ENCODE data around the gene MCRIP2. TPM values are rescaled to one million over a fixed set of nuclear protein-coding genes. Genes with fewer than 3 reads are reported as not detected.

Gene MCRIP2
- total RNA-seq, 1 donor: 13.3 TPM

GRCh38 chr16:675884-676564 lies 34.4 kb downstream of the MCRIP2 start:
- no peak for DNase-seq (ENCODE audit: low read depth)
- peak overlapping the region; percentile 48 for H3K4me3 ChIP-seq (ENCODE audit: low read depth, low read length)
- no peak for TF ChIP-seq CTCF (IDR thresholded peaks at IDR 0.05; ENCODE audit: insufficient read depth, low read length)

- H3K4me3 ChIP-seq (ENCODE audit: low read depth, low read length): no peak overlapping the region
- no peak for TF ChIP-seq CTCF (IDR thresholded peaks at IDR 0.05; ENCODE audit: insufficient read depth, low read length)
- DNase-seq (ENCODE audit: low read depth): no peak
These were observed 34.9 kb downstream of the MCRIP2 start for GRCh38 chr16:676565-676902.

- no peak for DNase-seq (ENCODE audit: low read depth)
- no peak for TF ChIP-seq CTCF (IDR thresholded peaks at IDR 0.05; ENCODE audit: insufficient read depth, low read length)
- no peak overlapping the region for H3K4me3 ChIP-seq (ENCODE audit: low read depth, low read length)
These were observed 35.3 kb downstream of the MCRIP2 start for GRCh38 chr16:676913-677312.

- no peak for TF ChIP-seq CTCF (IDR thresholded peaks at IDR 0.05; ENCODE audit: insufficient read depth, low read length)
- DNase-seq (ENCODE audit: low read depth): no peak
- H3K4me3 ChIP-seq (ENCODE audit: low read depth, low read length): no peak overlapping the region
These were observed 35.9 kb downstream of the MCRIP2 start for GRCh38 chr16:677316-678190.

GRCh38 chr16:678209-678857 lies 36.7 kb downstream of the MCRIP2 start:
- TF ChIP-seq CTCF (IDR thresholded peaks at IDR 0.05; ENCODE audit: insufficient read depth, low read length): no peak
- no peak overlapping the region for H3K4me3 ChIP-seq (ENCODE audit: low read depth, low read length)

GRCh38 chr16:678858-679813 lies 37.5 kb downstream of the MCRIP2 start:
- no peak for TF ChIP-seq CTCF (IDR thresholded peaks at IDR 0.05; ENCODE audit: insufficient read depth, low read length)
- peak; percentile 44 for DNase-seq (ENCODE audit: low read depth)
- peak overlapping the region; percentile 65 for H3K4me3 ChIP-seq (ENCODE audit: low read depth, low read length)

More at GRCh38 chr16:678209-678857, 36.7 kb downstream of the MCRIP2 start:
- no peak for DNase-seq (ENCODE audit: low read depth)
